ENCODE data around the gene TRIM41. TPM values are rescaled to one million over a fixed set of nuclear protein-coding genes. Genes with fewer than 3 reads are reported as not detected.
"Not testable (repeated sequence)": the region's sequence is repeated elsewhere in the genome, so short reads cannot be mapped to it uniquely, and the experiment has no call there.

The TRIM41 gene
- total RNA-seq = 105 TPM

- H3K4me3 ChIP-seq = peak within 1 kb of the TSS; percentile 79 to 81
- H3K9me3 ChIP-seq = no peaks in the 10 kb centered on the region
- H3K4me1 ChIP-seq = peaks cover 6 to 7% of the 10 kb centered on the region in 2 donors
- TF ChIP-seq CTCF (IDR thresholded peaks at IDR 0.05) = no peak
- peak within 1 kb of the TSS; percentile 93 to 94 for H3K27ac ChIP-seq
- H3K36me3 ChIP-seq = peaks cover 0 to 3% of the 10 kb centered on the region in 2 donors
- intact Hi-C loops (cut with DNase I) = loop anchor here (1.0 kb wide), 3 partner anchors 21 to 38 kb away; partner anchors contain the start of gene TRIM52
- no peaks in the 10 kb centered on the region for H3K27me3 ChIP-seq
- DNase-seq (ENCODE audit: low spot score in 2 of 2) = peak; percentile 94 to 99
These were observed at the start of gene TRIM41 for GRCh38 chr5:181223058-181223728. Gene TRIM41 (plus strand): TSS chr5:181223281. CDS start chr5:181224000, 719 bp downstream.

- no peak for TF ChIP-seq CTCF (IDR thresholded peaks at IDR 0.05)
- Histone ChIP-seq H3K36me3 (no peaks in the 10 kb centered on the region), H3K27me3 (peaks cover 12% of the 10 kb centered on the region), H3K4me1 (no peaks in the 10 kb centered on the region), H3K4me3 (no peak overlapping the region), H3K27ac (no peak overlapping the region), H3K9me3 (no peaks in the 10 kb centered on the region)
- intact Hi-C loops (cut with DNase I) = loop anchor here (5.0 kb wide), 1 partner anchor 386 kb away; no protein-coding TSS in a partner anchor
- no peak for DNase-seq (ENCODE audit: low spot score in 2 of 2)
These were observed 49.4 kb upstream of the TRIM41 start for GRCh38 chr5:181173420-181174342.

GRCh38 chr5:181176254-181176952, 46.7 kb upstream of the TRIM41 start:
- no peak for DNase-seq (ENCODE audit: low spot score in 2 of 2)
- Histone ChIP-seq H3K27me3 (no peaks in the 10 kb centered on the region), H3K27ac (no peak overlapping the region), H3K9me3 (no peaks in the 10 kb centered on the region), H3K36me3 (no peaks in the 10 kb centered on the region), H3K4me3 (no peak overlapping the region), H3K4me1 (no peaks in the 10 kb centered on the region)
- intact Hi-C loops (cut with DNase I) = no loop called here
- TF ChIP-seq CTCF (IDR thresholded peaks at IDR 0.05) = no peak

- H3K27ac ChIP-seq; H3K36me3 ChIP-seq; H3K4me3 ChIP-seq; H3K27me3 ChIP-seq; H3K9me3 ChIP-seq; DNase-seq (ENCODE audit: low spot score in 2 of 2); intact Hi-C loops (cut with DNase I); H3K4me1 ChIP-seq: not testable (repeated sequence)
These were observed 45.5 kb upstream of the TRIM41 start for GRCh38 chr5:181177559-181177958.

- no peak overlapping the region for H3K4me3 ChIP-seq
- intact Hi-C loops (cut with DNase I) = no loop called here
- TF ChIP-seq CTCF (IDR thresholded peaks at IDR 0.05) = peak; percentile 69 to 83 (median 73)
- DNase-seq (ENCODE audit: low spot score in 2 of 2) = peak in 1 of 2 donors; percentile 81
- no peaks in the 10 kb centered on the region for H3K36me3 ChIP-seq
- no peaks in the 10 kb centered on the region for H3K27me3 ChIP-seq
- peaks cover 0 to 10% of the 10 kb centered on the region in 2 donors for H3K4me1 ChIP-seq
- peak overlapping the region in 1 of 2 donors; percentile 47 for H3K27ac ChIP-seq
- H3K9me3 ChIP-seq = no peaks in the 10 kb centered on the region
These were observed 41.2 kb upstream of the TRIM41 start for GRCh38 chr5:181181650-181182565.

All from ascending aorta (tissue), 2 donors.